ENCODE results near the gene MPP7.

Gene MPP7

GRCh38 chr10:28285816-28286215, 17.0 kb downstream of the MPP7 start:
- DNase-seq (ENCODE audit: extremely low read depth, insufficient read length): no peak
- TF ChIP-seq CTCF (IDR thresholded peaks at IDR 0.05; ENCODE audit: insufficient read depth, low read length, poor library complexity, severe bottlenecking): no peak
- Histone ChIP-seq H3K4me3 (replicated peaks; ENCODE audit: low read depth, low read length) (no peak overlapping the region), H3K27me3 (replicated peaks; ENCODE audit: control insufficient read depth, insufficient read depth, low read length) (no peaks in the 10 kb centered on the region), H3K36me3 (ENCODE audit: control insufficient read depth, insufficient read depth, low read length) (no peaks in the 10 kb centered on the region)

GRCh38 chr10:28284126-28284525, 18.7 kb downstream of the MPP7 start:
- no peak for DNase-seq (ENCODE audit: extremely low read depth, insufficient read length)
- Histone ChIP-seq H3K4me3 (replicated peaks; ENCODE audit: low read depth, low read length) (no peak overlapping the region), H3K36me3 (ENCODE audit: control insufficient read depth, insufficient read depth, low read length) (no peaks in the 10 kb centered on the region), H3K27me3 (replicated peaks; ENCODE audit: control insufficient read depth, insufficient read depth, low read length) (no peaks in the 10 kb centered on the region)
- no peak for TF ChIP-seq CTCF (IDR thresholded peaks at IDR 0.05; ENCODE audit: insufficient read depth, low read length, poor library complexity, severe bottlenecking)

- no peak for DNase-seq (ENCODE audit: extremely low read depth, insufficient read length)
- no peak for TF ChIP-seq CTCF (IDR thresholded peaks at IDR 0.05; ENCODE audit: insufficient read depth, low read length, poor library complexity, severe bottlenecking)
- Histone ChIP-seq H3K27me3 (replicated peaks; ENCODE audit: control insufficient read depth, insufficient read depth, low read length) (no peaks in the 10 kb centered on the region), H3K36me3 (ENCODE audit: control insufficient read depth, insufficient read depth, low read length) (no peaks in the 10 kb centered on the region), H3K4me3 (replicated peaks; ENCODE audit: low read depth, low read length) (no peak overlapping the region)
Observed at GRCh38 chr10:28283251-28283650, 19.6 kb downstream of the MPP7 start.

GRCh38 chr10:28282336-28282735, 20.5 kb downstream of the MPP7 start:
- Histone ChIP-seq H3K4me3 (replicated peaks; ENCODE audit: low read depth, low read length) (no peak overlapping the region), H3K36me3 (ENCODE audit: control insufficient read depth, insufficient read depth, low read length) (no peaks in the 10 kb centered on the region), H3K27me3 (replicated peaks; ENCODE audit: control insufficient read depth, insufficient read depth, low read length) (no peaks in the 10 kb centered on the region)
- TF ChIP-seq CTCF (IDR thresholded peaks at IDR 0.05; ENCODE audit: insufficient read depth, low read length, poor library complexity, severe bottlenecking): no peak
- DNase-seq (ENCODE audit: extremely low read depth, insufficient read length): no peak

GRCh38 chr10:28281726-28282315, 21.0 kb downstream of the MPP7 start:
- no peak for TF ChIP-seq CTCF (IDR thresholded peaks at IDR 0.05; ENCODE audit: insufficient read depth, low read length, poor library complexity, severe bottlenecking)
- Histone ChIP-seq H3K27me3 (replicated peaks; ENCODE audit: control insufficient read depth, insufficient read depth, low read length) (no peaks in the 10 kb centered on the region), H3K4me3 (replicated peaks; ENCODE audit: low read depth, low read length) (no peak overlapping the region), H3K36me3 (ENCODE audit: control insufficient read depth, insufficient read depth, low read length) (no peaks in the 10 kb centered on the region)
- DNase-seq (ENCODE audit: extremely low read depth, insufficient read length): no peak

GRCh38 chr10:28280652-28281051, 22.2 kb downstream of the MPP7 start:
- TF ChIP-seq CTCF (IDR thresholded peaks at IDR 0.05; ENCODE audit: insufficient read depth, low read length, poor library complexity, severe bottlenecking): no peak
- DNase-seq (ENCODE audit: extremely low read depth, insufficient read length): no peak
- Histone ChIP-seq H3K36me3 (ENCODE audit: control insufficient read depth, insufficient read depth, low read length) (no peaks in the 10 kb centered on the region), H3K27me3 (replicated peaks; ENCODE audit: control insufficient read depth, insufficient read depth, low read length) (no peaks in the 10 kb centered on the region), H3K4me3 (replicated peaks; ENCODE audit: low read depth, low read length) (no peak overlapping the region)

Data from GM06990 (cell line).